ENCODE measurements around the gene CPVL.

The CPVL gene

DNA sequence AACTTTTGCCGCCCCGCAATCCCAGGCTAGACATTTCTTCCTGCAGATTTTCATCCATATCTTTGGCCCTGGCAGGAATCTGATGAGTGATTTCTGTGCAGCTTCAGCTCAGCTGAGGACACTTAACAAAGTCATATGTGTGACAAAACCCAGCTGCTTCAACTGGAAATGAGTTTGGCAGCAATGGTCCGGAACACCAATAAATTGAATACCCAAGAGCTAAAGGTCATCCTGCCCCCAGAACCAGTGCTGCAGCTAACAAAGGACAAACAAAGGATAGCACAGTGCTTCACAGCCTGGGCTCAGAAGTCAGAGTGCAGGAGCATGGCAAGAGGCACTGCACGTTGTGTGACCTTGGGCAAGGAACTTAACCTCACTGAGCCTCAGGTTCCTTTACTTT lies 148.2 kb downstream of the CPVL start:
- FAIRE-seq = no peak

DNA sequence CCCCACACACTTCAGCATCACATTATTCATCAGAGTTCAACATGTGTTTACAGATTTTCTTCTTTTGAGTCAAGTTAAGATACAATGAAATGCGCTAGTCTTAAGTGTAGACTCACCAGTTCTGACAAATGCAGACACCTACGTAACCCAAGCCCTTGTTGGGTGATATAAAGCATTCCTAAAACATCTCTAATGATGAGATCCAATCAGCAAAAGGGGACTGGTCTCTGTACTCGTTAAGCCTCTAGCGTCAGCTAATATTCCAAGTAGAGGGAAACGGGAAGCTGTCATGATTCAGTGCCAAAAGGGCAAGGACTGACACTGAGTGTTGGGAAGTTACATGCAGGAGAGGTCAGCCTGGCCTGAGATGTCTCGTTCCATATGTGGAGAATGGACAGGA lies 149.5 kb downstream of the CPVL start:
- no peak for FAIRE-seq

DNA sequence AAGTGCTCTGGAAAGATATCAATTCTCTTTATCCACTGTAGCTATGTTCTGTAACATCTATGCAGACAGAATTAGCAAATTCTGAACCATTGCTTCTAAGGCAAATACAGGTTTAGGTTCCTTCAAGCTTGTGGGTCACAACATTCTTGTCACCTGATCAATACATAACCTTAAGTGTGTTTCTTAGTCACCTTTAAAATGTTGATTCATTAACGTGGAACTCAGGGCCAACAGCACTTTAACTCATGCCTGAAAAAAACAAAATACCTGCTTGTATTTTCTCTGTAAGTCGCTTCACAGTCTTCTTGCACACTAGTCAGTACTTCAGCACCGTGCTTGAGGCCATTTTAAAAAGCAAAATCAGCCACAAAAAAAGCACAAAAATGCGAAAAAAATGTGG lies 153.0 kb downstream of the CPVL start:
- FAIRE-seq = no peak

DNA sequence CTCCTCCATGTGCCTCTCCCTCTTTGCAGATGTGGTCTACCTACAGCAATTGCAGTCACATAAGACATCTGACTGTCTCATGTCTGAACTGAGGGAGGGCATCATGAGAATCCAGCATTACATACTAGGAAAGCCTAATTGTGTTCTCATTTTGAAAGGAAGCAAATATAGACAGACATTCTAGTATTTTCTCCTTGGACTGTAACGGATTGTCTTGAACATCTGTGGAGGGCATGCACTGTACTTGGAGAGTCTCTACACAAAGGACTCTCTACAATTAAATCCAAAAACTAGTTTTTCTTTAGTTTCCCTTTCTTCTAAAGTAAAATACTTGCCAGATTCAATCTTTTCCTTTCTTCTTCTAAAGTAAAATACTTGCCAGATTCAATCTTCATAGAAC lies 153.5 kb downstream of the CPVL start:
- no peak for FAIRE-seq

DNA sequence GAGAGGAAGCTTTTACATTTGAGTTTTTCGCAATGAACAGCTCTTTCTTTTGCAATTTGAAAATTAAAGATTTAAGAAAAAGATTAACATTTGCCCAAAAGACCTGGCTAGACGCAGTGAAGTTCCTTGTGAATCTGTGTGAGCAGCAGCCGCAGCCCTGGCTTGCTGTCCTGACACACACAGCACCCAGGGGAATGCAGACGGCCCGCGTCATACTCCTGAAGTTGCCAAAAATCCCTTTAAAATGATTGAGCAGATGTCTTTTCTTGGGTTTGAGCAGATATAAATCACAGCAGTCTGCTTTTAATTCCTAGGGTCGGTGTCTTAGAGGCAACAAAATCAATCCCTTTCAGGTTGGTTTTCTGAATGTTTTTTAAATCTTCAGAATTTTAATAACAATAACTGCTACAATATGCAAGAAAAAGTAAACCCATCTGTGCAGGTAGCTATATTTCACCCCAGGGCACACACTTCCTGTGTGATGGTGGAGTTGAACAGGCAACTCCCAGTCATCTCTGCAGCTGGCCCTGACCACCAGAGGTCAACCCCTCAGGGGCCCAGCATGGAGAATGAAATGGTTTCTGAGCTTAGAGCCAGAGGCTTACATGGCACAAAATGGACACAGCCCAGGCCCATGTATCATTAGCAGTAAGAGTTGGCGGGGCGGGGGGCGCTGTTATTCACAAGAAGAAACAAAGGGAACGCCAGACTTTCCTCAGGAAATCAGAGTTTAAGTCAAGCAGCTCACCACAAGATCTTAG lies 156.0 kb downstream of the CPVL start:
- no peak for FAIRE-seq

DNA sequence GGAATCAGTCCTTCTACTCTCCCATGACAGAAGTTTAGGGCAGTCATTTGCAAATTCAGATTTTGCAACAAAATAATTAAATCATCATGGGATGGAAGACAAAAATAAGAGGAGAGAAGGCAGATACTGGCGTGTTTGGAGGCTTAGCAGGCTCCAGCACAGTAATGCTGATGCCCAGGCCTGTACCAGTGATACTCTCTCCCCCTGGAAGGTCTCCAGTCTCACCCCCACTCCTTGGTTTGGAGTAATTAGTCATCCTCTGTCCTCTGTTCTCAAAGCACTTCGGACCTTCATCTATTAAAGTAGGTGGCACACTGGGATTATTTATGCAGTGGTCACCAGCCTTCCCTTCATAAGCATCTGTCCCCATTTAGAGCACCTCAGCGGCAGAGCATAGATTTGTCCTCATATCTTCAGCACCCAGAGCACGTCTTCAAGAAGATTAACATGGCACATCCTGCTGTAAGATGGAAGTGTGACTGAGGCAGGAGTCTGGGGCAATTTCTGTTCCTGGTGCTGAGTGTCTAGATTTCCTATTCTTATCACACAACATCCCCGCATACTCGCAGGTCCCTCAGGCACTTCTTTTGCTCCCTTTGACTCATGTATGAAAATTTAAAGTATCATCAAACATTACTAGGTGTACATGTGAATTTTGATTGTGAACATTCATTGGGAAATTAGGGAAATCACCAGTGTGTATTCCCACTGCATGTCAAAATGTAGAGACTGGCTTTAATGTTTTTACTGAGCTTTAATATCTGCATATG lies 156.9 kb downstream of the CPVL start:
- FAIRE-seq = no peak

DNA sequence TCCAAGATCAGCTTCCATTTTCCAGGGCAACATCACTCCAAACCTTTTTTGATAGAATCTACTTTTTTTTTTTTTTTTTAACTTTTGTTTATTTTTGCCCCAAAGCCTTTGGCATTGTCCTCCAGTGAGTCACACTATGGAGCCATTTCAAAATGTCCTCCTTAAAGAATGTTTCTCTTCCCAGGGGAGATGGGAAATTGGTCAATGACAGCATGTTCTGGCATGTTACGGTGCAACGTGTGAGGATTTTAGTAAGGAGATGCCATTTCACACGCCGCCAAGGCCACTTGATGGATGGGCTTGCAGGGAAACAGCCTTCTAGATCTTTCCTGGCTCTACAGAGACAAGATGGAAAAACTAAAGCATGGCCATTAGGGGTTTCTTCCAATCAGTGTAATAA lies 157.5 kb downstream of the CPVL start:
- FAIRE-seq = no peak

DNA sequence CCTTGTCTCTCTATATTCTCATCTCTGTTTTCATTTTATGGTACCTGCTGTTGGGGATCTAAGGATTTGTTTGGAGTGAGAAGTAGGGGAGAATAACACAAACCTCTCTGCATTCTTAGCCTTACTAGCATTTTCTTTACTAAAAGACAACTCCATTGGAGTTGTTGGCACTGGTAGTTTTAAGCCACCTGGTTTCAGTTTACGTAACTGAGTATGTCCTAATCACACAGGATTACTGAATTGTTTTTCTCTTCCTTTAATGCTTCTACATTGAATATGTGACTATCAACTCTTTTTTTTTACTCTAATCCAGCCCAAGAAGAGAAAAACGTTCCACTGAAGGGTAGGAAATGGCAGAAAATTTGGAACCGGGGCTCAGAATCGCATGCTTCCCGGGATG lies 158.2 kb downstream of the CPVL start:
- FAIRE-seq = no peak

DNA sequence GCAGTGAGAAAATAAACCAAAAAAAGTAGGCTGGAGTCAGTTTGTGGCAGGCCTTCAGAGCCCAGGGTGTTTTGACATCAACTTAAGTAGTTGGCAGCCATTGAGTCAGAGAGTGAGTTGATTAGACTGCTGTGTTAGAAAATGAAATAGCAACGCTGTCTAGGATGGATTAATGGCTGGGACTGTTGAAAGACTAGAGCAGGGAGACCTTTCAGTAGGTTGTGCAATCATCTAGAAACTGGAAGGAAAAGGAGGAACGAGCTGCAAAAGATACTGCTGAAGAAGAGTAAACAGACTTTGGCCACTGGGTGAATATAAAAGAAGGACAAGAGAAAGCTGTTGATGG lies 159.6 kb downstream of the CPVL start:
- FAIRE-seq = no peak

DNA sequence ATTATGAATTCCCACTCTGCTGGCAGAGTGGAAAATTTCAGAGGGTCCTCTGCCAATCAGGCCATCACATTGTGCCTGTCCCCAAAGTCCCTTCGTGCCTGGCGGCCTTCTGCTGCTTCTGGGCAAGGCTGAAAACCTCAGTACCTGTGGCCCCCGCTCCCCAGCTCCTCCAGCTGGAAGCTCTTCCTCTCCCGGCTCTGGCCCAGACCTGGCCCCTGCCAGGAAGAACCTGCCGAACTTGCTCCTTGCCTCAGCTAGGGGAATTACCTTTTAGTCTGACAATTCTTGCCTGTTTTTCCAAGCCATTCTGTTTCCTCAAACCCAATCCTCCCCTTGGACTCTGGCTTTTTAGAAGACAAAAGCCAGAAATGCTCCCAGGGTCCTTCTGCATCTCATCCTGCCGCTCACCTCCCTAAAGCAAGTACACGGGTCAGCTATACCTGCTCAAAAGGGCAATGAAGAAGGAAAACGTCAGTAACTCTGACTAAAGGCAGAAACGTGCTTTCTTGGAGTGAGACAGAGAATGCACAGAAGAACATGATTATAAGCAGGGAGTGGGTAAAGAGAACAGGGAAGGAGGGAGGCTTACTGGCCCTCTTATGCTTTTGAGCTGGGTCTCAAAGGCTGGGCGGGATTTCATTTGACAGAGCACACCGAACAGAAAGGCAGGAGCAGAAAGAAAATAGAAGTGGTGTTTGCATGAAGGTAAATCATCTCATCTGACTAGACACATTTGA lies 160.1 kb downstream of the CPVL start:
- no peak for FAIRE-seq

DNA sequence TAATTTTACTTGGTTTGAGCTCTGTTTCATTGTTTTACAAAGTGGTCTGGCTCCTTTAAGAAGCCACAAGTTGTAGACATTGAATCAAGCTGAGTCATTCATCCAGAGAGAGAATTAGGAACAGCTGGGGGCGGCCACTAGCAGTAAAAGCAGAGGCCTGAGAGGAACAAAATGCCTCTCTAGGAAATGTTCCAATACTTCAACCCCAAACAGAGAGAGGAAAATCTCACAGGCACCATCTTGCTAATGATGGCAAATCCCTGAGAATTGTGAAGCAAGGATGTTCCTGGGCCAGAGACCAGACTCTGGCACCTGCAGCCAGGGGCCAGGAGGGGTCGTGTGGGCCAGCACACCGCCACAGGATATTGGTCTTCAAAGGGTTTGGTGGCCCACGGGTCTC lies 161.7 kb downstream of the CPVL start:
- FAIRE-seq = peak; percentile 93

DNA sequence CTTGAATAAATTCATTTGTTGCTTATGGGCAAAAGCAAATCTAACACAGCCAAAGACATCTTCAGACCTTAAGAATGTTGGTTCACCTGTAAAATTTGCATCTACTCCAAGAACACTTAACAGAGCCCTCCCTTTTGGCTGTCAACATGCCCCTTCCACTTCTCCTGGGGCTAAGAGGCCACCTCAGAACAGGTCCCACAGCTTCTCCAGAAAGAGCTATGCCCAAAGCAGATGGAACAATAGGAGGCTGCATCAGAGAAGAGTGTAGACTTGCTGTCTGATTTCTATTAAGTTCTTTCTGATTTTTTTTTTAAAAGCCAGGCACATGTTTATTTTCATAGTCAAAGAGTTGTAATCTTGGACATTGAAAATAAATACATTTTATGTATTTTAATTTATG lies 162.1 kb downstream of the CPVL start:
- FAIRE-seq = no peak

DNA sequence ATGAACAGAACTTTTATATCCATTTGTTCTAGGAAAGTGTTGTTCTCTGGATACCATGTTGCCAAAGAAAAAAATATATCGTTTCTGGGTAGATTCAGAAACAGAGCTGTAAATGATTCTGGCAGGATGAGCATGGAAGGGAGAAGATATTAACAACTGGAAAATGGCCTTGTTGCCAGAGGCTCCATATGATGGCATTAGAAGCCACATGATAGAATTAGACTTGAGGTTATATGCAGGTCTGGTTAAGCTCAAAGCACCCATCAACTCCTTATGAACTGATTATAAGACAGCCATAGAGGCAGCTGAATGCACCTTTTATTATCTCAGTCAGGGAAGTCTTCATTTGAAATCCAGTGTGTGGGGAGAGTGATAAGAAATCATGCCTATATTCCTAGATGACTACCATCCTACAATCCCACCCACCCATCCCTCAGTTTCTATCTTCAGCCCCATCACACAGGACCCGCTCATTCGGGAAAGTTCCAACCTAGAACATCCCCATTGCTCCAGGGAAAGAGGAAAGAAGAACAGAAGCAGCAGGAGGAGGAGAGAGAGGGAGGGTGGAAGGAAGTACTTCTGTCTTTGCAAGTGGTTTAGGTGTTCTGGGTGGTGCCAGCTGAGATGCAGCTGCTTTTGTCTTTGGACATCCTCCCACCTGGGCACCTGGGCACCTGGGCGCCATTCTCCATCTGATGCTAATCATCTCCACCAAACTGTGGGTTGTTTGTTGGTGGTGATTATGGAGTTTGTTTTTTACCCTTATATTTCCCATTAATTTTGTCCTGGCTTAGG lies 162.7 kb downstream of the CPVL start:
- FAIRE-seq = no peak

DNA sequence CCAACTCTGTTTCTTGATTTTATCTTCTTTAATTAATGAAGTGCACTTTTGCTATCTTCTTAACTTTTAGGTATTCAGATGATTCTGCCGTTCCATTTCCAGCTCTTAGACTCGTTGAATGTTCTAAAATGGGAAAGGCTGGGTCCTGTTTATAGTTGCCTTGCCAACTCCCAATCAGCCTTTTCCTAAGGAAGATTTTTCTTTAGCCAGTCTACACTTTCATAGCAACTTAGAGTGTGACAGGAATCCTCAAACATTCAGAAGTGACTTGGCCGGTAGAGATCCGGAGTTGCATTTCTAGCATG lies 165.2 kb downstream of the CPVL start:
- FAIRE-seq = no peak

DNA sequence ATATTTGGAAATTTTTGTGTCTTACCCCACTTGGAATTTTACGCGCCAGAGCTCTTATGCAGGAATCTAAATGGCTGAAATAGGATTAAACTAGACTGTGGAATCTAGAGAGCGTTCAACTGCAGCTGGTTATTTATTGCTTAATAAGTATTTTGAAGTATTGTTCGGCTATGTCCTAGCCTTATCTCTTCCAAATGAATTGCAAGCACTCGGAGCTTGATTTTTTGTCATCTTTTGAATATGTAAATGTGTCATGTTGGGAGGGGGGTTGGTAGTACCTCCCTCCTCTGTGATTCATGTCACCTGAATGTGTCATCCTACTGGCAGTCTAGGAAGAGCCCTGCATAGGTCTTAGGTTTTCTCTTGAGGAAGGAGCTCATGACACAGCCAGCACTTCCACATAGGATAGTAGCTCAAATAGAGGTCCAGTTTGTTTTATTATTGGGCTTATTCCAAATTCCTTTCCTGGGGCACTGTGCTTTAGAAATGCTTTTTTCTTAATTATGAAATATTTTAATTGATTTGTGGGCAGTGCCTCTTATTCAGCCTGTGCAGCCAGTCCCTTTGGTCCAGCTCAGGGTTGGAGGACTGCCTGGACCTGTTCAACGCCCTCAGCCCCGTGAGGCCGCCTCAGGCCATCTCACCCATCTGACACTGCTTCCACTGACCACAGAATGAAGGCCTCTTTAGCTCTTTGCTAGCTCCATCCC lies 165.7 kb downstream of the CPVL start:
- FAIRE-seq = no peak

DNA sequence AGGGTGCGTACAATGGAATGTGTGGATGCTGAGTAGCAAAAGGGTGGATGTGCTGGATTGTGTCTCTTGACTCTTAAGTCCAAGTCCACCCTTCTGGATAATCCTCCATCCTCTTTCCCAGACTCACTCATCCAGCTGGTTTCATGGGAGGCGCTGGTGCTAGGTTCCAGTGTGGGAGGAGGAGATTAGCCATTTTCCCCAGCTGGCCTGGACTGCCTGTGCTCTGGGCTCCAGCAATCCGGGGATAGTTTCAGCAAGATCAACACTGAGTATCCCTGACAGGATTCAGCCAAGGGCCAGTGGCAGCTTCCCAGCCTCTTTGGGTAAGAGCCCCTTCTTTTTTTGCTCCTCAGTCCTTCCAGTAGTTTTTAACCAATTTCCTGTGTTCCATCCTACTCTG lies 166.6 kb downstream of the CPVL start:
- no peak for FAIRE-seq

DNA sequence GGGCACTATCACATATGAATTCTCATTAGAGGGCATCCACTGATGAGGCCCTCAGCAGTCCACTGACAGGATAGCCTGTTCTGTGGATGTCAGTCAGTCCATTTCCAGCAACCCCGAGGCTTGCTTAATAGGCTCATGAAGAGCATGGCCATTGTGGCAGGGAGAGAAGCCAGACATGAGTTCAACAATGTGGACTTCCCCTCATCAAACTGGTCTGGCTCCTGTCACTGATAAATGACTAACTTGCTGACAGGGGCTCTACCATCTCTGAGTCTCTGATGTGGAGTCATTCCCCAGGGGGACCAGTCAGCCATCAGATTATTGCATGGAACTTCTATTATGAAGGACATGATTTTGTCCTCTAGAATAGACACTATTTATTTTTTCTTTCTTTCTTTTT lies 168.5 kb downstream of the CPVL start:
- FAIRE-seq = no peak

DNA sequence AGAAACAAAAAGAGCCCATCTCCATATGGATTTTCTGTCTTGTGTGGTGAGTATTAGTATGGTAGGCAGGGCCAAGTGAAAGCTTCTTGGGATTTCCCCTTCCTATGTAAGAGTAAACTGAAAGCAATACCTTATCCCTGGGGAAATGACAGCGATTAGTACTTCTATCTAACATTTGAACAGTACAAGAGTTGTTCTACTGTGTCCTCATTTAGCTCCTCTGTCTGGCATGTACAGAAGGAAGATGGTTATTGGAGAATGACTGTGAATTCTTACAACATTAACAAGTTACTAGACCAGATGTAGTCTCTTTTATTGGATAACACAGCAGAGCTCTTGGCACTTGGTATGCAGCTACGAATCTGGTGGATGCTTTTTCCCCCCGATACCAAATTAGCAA lies 170.3 kb downstream of the CPVL start:
- FAIRE-seq = no peak

DNA sequence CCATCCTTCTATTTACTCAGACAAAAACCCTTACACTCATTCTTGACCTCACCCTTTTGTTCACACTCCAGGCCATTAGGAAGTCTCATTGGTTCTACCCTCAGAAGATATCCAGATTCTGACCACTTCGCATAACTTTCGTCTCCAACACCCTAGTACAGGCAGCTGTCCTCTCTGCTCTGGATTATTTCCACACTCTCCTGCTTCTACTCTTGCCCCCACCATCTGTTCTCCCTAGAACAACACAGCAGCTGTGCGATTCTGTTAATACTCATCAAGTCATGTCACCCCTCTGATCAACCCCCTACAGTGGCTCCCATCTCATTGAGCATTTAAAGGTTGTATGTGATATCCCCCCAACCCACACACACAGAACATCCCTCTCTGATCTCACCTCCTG lies 172.7 kb downstream of the CPVL start:
- no peak for FAIRE-seq

DNA sequence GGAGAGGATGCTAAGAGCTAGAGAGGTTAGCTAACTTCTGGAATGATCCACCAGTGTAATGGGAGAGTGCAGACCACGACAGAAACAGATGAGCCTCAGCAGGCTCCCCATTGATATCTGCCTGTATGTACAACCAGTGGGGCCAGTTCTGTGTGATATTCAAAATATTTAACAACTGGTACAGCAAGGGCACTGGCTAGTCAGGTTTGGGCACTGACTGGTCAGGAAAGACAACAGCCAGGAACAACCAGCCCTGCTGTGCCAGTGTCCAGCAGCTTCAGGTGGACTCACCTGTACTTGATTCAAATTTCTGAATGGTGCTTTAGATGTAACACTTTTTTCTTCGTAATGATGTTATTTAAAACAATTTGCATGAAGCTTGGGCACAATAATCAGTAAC lies 182.3 kb downstream of the CPVL start:
- no peak for FAIRE-seq

DNA sequence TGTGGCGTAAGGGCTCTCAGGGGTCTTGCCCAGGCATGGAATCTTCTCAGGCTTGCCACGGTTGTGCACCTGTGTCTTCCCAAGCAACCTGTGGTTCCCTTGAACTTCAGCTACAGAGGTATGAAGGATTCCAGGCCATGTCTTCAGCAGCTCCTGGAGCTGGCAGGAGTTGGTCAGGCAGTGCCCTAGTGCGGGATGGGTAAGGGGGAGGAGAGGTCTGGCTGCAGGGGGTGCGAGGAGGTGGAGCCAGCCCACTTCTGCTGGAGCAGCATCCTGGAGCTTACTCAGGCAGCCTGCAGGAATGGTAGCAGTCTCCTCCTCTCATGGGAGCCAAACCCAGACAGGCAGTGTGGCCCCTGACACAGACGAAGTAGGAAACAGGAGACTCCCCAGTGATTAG lies 184.4 kb downstream of the CPVL start:
- no peak for FAIRE-seq

DNA sequence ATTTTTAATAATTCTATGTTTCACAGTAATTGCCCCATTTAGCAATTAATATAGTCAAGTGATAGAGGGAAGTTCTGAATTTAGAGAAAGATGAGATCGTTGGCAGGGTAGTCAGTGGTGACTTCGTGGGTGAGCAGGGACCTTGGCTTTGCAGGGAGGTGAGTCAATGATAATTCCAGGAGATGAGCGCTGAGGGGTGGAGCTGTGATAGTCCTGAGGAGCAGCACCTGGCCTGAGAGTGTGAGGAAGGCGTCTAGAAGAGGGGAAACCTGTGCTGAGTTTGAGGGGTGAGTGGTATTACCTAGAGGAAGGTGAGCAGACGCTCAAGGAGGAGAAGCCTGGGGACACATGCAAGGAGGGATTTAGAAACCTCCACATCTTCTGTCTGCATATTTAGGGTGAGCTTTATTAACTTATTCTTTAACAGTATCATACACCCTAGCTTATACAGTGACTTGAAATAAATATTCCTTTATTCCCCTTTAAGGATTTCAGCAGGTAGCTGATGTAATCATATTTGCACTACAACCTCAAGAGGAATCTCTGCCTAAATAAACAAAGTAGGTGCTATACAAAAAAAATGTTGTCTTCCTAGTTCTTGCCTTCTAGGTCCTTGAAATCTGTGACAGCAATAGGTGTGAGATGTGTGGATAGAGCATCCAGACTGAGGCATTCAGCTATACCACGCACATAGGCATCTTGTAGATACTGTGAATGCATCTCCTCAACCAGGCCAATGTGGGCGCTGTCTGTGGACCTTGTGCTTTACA lies 186.1 kb downstream of the CPVL start:
- no peak for FAIRE-seq

All from endometrium (tissue), 2 donors.